Activated CD4-positive, alpha-beta T cell treated with anti-CD3 and anti-CD28 coated beads, Interleukin-2, Interleukin-4, amounts not matched to agents 100 ng/mL and 50 ng/mL, durations not matched to agents 16 hours and 8 hours (primary cell): Measurements from ENCODE around the gene ERMN.
"Not testable (repeated sequence)": the region's sequence is repeated elsewhere in the genome, so short reads cannot be mapped to it uniquely, and the experiment has no call there.

Source experiments
- DNase-seq: peaks from one replicate; pipeline ENCODE4 v3.0.0-alpha.2; 2020; ENCODE audit warnings: low spot score

The ERMN gene

GRCh38 chr2:157292853-157293252 is 32.8 kb downstream of the ERMN start:
- no peak for DNase-seq

GRCh38 chr2:157291018-157291417 is 34.6 kb downstream of the ERMN start:
- no peak for DNase-seq

- DNase-seq: no peak
Measured at GRCh38 chr2:157290525-157290924, 35.1 kb downstream of the ERMN start.

GRCh38 chr2:157287160-157287559 is 38.5 kb downstream of the ERMN start:
- DNase-seq: no peak

- no peak for DNase-seq
Measured at GRCh38 chr2:157283468-157283867, 42.2 kb downstream of the ERMN start.

- no peak for DNase-seq
Measured at GRCh38 chr2:157281316-157281715, 44.3 kb downstream of the ERMN start.

- not testable (repeated sequence) for DNase-seq
Measured at GRCh38 chr2:157279311-157279710, 46.3 kb downstream of the ERMN start.

GRCh38 chr2:157271590-157272203 is 53.9 kb downstream of the ERMN start:
- DNase-seq: peak; percentile 42

- no peak for DNase-seq
Measured at GRCh38 chr2:157269922-157270321, 55.7 kb downstream of the ERMN start.

- DNase-seq: no peak
Measured at GRCh38 chr2:157269060-157269459, 56.6 kb downstream of the ERMN start.
